GM12878 (cell line): ENCODE results near the gene NR1I2. TPM values are rescaled to one million over a fixed set of nuclear protein-coding genes. Genes with fewer than 3 reads are reported as not detected.

Experiments used
- ATAC-seq: fragments of 200-7000 bp; cut with Tn5 transposase; 3 replicates; pipeline ENCODE4 v1.9.1; 2020; ENCODE audit warnings: mild to moderate bottlenecking, moderate library complexity
- BruUV-seq: library from RNA; stranded (reverse); fragments of 400-500 nt; replicated peaks from 2 replicates; lab custom pipeline; 2021; lab: Mats Ljungman, UMichigan
- CTCF ChIA-PET: fragments of 300-600 bp; sonication (Branson Sonifier 250); formaldehyde crosslinking; extraction: SDS; loops from one replicate; lab custom pipeline; 2021; ENCODE audit warnings: inconsistent platforms; lab: Yijun Ruan, JAX
- POLR2A ChIA-PET: fragments of 350-600 bp; formaldehyde crosslinking; extraction: SDS; loops from one replicate; lab custom pipeline; 2021; ENCODE audit warnings: inconsistent platforms; lab: Charles Lee
- RAD21 ChIA-PET: fragments of 300-600 bp; sonication (Branson Sonifier 250); formaldehyde crosslinking; loops from one replicate; lab custom pipeline; 2023; ENCODE audit warnings: antibody characterized with exemption; ENCODE audit not compliant: unreplicated experiment; lab: Charles Lee
- SMC1A ChIA-PET: fragments of 300-600 bp; sonication (Branson Sonifier 250); formaldehyde crosslinking; loops from one replicate; lab custom pipeline; 2023; ENCODE audit not compliant: unreplicated experiment, uncharacterized antibody; lab: Charles Lee
- DNase-seq: peaks from one replicate; pipeline ENCODE4 v3.0.0-alpha.2; 2011; ENCODE audit warnings: low read depth, low spot score
- FAIRE-seq: peaks from 3 replicates; lab custom pipeline; 2011; peaks lifted over from hg19 to GRCh38; lab: Jason Lieb, UNC
- H2AFZ ChIP-seq: 2 replicates; pipeline ENCODE4 v1.6.0; 2011; ENCODE audit warnings: low read depth, low read length, control low read depth; ENCODE audit not compliant: control insufficient read depth
- H3K27ac ChIP-seq: 2 replicates; pipeline ENCODE4 v1.5.1; 2011; ENCODE audit warnings: control low read depth; ENCODE audit not compliant: control insufficient read depth, insufficient read depth
- H3K27me3 ChIP-seq, 2 experiments: replicated peaks in 1 of 2; 2 replicates each; pipeline versions ENCODE4 v1.6.0 to v1.6.1; 2011; ENCODE audit warnings: low read length in 1 of 2; ENCODE audit not compliant: control insufficient read depth in 2 of 2, insufficient read depth in 2 of 2
- H3K36me3 ChIP-seq, 2 experiments: 2 replicates each; pipeline ENCODE4 v1.5.1; 2011; ENCODE audit warnings: low read length in 1 of 2; ENCODE audit not compliant: control insufficient read depth in 2 of 2, insufficient read depth in 2 of 2
- H3K4me1 ChIP-seq: 2 replicates; pipeline ENCODE4 v1.6.1; 2011; ENCODE audit warnings: mild to moderate bottlenecking, low read length, moderate library complexity, mixed read lengths; ENCODE audit not compliant: control insufficient read depth, insufficient read depth
- H3K4me2 ChIP-seq: 2 replicates; pipeline ENCODE4 v1.6.0; 2011; ENCODE audit warnings: control low read depth; ENCODE audit not compliant: control insufficient read depth, insufficient read depth
- H3K4me3 ChIP-seq: fragments of 200-600 bp; sonication (generic); 2 replicates; pipeline ENCODE4 v1.5.1; 2016
- H3K79me2 ChIP-seq: 2 replicates; pipeline ENCODE4 v1.6.0; 2011; ENCODE audit warnings: low read length; ENCODE audit not compliant: control insufficient read depth, insufficient read depth
- H3K9ac ChIP-seq: 2 replicates; pipeline ENCODE4 v1.8.0; 2011; ENCODE audit warnings: low read length, control low read depth, mixed read lengths; ENCODE audit not compliant: control insufficient read depth, insufficient read depth
- H3K9me3 ChIP-seq: replicated peaks from 3 replicates; pipeline ENCODE4 v1.5.1; 2011; ENCODE audit warnings: mild to moderate bottlenecking, low read length; ENCODE audit not compliant: control insufficient read depth, insufficient read depth
- H4K20me1 ChIP-seq: 2 replicates; pipeline ENCODE4 v1.6.0; 2011; ENCODE audit not compliant: control insufficient read depth, insufficient read depth
- BHLHE40 ChIP-seq, 2 experiments: fragments of 450-650 bp in 1 of 2; IDR thresholded peaks; 2 replicates each; pipeline ENCODE4 v1.6.1; 2011 to 2017; ENCODE audit warnings: low read depth in 2 of 2, borderline replicate concordance in 1 of 2, improper control_type of control experiment in 1 of 2, low read length in 1 of 2, mild to moderate bottlenecking in 1 of 2
- HCFC1 ChIP-seq: fragments of 150-350 bp; IDR thresholded peaks from 2 replicates; pipeline ENCODE4 v1.6.1; 2014; ENCODE audit warnings: low read length
- IRF4 ChIP-seq: IDR thresholded peaks from 2 replicates; pipeline ENCODE4 v1.6.1; 2011; ENCODE audit warnings: low read depth, low read length
- KLF5 ChIP-seq: fragments of 450-650 bp; IDR thresholded peaks from 2 replicates; pipeline ENCODE4 v1.6.1; 2014; ENCODE audit warnings: mild to moderate bottlenecking; ENCODE audit not compliant: partially characterized antibody
- POLR2AphosphoS5 ChIP-seq: IDR thresholded peaks from 2 replicates; pipeline ENCODE4 v1.6.1; 2011; ENCODE audit warnings: mild to moderate bottlenecking, low read length, inconsistent platforms
- SIX5 ChIP-seq: IDR thresholded peaks from 2 replicates; pipeline ENCODE4 v1.6.1; 2011; ENCODE audit warnings: mild to moderate bottlenecking, low read depth, low read length, moderate library complexity; ENCODE audit not compliant: severe bottlenecking
- SRF ChIP-seq, 2 experiments: IDR thresholded peaks; 2 replicates each; pipeline ENCODE4 v1.6.1; 2011; ENCODE audit warnings: low read depth in 2 of 2, low read length in 2 of 2, mild to moderate bottlenecking in 1 of 2, moderate library complexity in 1 of 2
- STAT3 ChIP-seq: IDR thresholded peaks from 2 replicates; pipeline ENCODE4 v1.6.1; 2011; ENCODE audit warnings: low read depth, low read length, improper control_type of control experiment
- ZNF24 ChIP-seq: fragments of 450-650 bp; IDR thresholded peaks from 2 replicates; pipeline ENCODE4 v1.6.1; 2017; ENCODE audit warnings: antibody characterized with exemption, mild to moderate bottlenecking
- WGBS: methylation state at CpG from one replicate; pipeline ENCODE4 v1.1.6; 2016; ENCODE audit warnings: low lambda C conversion rate; ENCODE audit not compliant: insufficient replicate concordance, insufficient coverage; ENCODE audit errors: missing lambda C conversion rate; 5-methylcytosine and 5-hydroxymethylcytosine counted together
- in situ Hi-C: fragments of 300-500 bp; cut with MboI; formaldehyde crosslinking; loops from 9 replicates; pipeline ENCODE4 v1.14.3; 2018; ENCODE audit warnings: mixed read lengths
- intact Hi-C: fragments of 100-400 bp; cut with micrococcal nuclease; formaldehyde crosslinking; loops from one replicate; pipeline ENCODE4 v1.14.2; 2022; ENCODE audit not compliant: unreplicated experiment
- polyA plus RNA-seq, 11 experiments: library from polyadenylated mRNA; depleted of rRNA in 4 of 11; unstranded in 6 of 11; stranded (reverse) in 5 of 11; fragments of >200 nt; fragmentation: Nextera tagmentation in 4 of 11; fragmentation: Illumina TruSeq in 1 of 11; extraction: Ambion mirVana in 4 of 11; extraction: Trizol in 1 of 11; gene quantifications; 1 replicate in 1 of 11; 2 replicates in 10 of 11; pipeline versions ENCODE4 v1.2.1 to v1.2.3, GENCODE V29; 2011 to 2016; ENCODE audit warnings: inconsistent platforms in 2 of 11, missing spikeins in 2 of 11, low read depth in 1 of 11
- total RNA-seq, 4 experiments: library from RNA; depleted of rRNA in 3 of 4; stranded (reverse); fragments of >200 nt in 3 of 4; fragmentation: Illumina TruSeq in 1 of 4; extraction: Trizol in 1 of 4; gene quantifications; 2 replicates each; pipeline versions ENCODE4 v1.2.1 to v1.2.3, GENCODE V29; 2013 to 2021
- TF ChIP-seq, protein P1 (sequence below): fragments of 450-650 bp; IDR thresholded peaks from 2 replicates; pipeline ENCODE4 v1.6.1; 2014; ENCODE audit warnings: mild to moderate bottlenecking
- TF ChIP-seq, protein P2 (sequence below): IDR thresholded peaks from 2 replicates; pipeline ENCODE4 v1.6.1; 2012; ENCODE audit warnings: improper control_type of control experiment, low read depth, low read length; ENCODE audit not compliant: insufficient replicate concordance

Gene NR1I2
- total and polyA plus RNA-seq, 10 of the 15 experiments (the other 5 are each of a cell fraction or from before 2014, with no cell fraction given) = 0.03 to 1.0 (median 0.39) TPM

- in situ Hi-C loops = no loop called here
- H3K4me3 ChIP-seq = no peak overlapping the region
- ChIA-PET SMC1A (no interaction called here), CTCF (interaction anchor here (0.6 kb wide), 1 partner anchor 207 kb away, joined by 3 read pairs; no protein-coding TSS in a partner anchor), RAD21 (no interaction called here), POLR2A (interaction anchor here (0.9 kb wide), 1 partner anchor 13 kb away, joined by 3 read pairs; no protein-coding TSS in a partner anchor)
- H4K20me1 ChIP-seq = no peaks in the 10 kb centered on the region
- no peaks in the 10 kb centered on the region for H3K27me3 ChIP-seq
- BruUV-seq = no TSS peak
- ATAC-seq (no peak), FAIRE-seq (no peak), DNase-seq (no peak)
- H2AFZ ChIP-seq = no peak overlapping the region
- H3K9me3 ChIP-seq = no peaks in the 10 kb centered on the region
- TF ChIP-seq SIX5 (peak; percentile 48), HCFC1 (0 out of 2 replicates have a peak, but pooled peaks have one; percentile 19)
- TF ChIP-seq, protein P1, sequence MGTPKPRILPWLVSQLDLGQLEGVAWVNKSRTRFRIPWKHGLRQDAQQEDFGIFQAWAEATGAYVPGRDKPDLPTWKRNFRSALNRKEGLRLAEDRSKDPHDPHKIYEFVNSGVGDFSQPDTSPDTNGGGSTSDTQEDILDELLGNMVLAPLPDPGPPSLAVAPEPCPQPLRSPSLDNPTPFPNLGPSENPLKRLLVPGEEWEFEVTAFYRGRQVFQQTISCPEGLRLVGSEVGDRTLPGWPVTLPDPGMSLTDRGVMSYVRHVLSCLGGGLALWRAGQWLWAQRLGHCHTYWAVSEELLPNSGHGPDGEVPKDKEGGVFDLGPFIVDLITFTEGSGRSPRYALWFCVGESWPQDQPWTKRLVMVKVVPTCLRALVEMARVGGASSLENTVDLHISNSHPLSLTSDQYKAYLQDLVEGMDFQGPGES = no peak
- no peak overlapping the region for H3K4me2 ChIP-seq
- H3K36me3 ChIP-seq = no peaks in the 10 kb centered on the region
- H3K79me2 ChIP-seq = no peaks in the 10 kb centered on the region
- H3K27ac ChIP-seq = no peak overlapping the region
- H3K9ac ChIP-seq = no peak overlapping the region
- intact Hi-C loops = no loop called here
- peaks cover 3% of the 10 kb centered on the region; the same call in 1 of the 2 replicates for H3K4me1 ChIP-seq
- WGBS = 52% methylated on average over 3 of the region's 3 CpGs
These were observed 35.5 kb upstream of the NR1I2 start for GRCh38 chr3:119746423-119746822.

DNA sequence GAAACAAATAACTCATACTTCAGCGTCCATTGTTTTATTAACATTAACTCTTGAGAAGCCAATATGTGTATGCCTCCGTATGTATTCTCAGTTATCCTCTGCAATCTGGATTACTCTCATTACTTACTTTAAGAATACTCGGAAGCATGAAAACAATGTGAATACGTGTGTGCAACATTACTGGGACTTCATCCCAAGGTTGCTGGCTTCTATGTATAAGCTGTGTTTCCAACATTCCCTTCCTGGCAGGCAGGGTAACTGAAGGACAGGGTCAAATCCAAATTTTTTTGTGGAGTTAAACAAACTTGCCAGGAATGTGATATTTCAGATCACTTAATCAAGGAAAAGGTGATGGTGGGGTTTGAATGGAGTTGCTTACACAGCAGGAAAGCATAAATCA, 34.5 kb upstream of the NR1I2 start:
- Histone ChIP-seq H3K9ac (no peak overlapping the region), H3K36me3 (no peaks in the 10 kb centered on the region), H4K20me1 (no peaks in the 10 kb centered on the region), H3K9me3 (no peaks in the 10 kb centered on the region), H3K79me2 (no peaks in the 10 kb centered on the region), H3K4me1 (peaks cover 3% of the 10 kb centered on the region; the same call in 1 of the 2 replicates), H2AFZ (no peak overlapping the region), H3K27me3 (no peaks in the 10 kb centered on the region), H3K4me2 (no peak overlapping the region), H3K4me3 (no peak overlapping the region), H3K27ac (no peak overlapping the region)
- no TSS peak for BruUV-seq
- ChIA-PET POLR2A (interaction anchor here (0.9 kb wide), 1 partner anchor 14 kb away, joined by 3 read pairs; no protein-coding TSS in a partner anchor), SMC1A (no interaction called here), RAD21 (no interaction called here), CTCF (interaction anchor here (0.6 to 1.8 kb wide), 5 partner anchors 11 to 401 kb away, joined by 3 to 7 read pairs (median 3); no protein-coding TSS in a partner anchor)
- 82% methylated on average over 4 of the region's 4 CpGs for WGBS
- intact Hi-C loops (no loop called here), in situ Hi-C loops (no loop called here)
- FAIRE-seq = no peak
- no peak for ATAC-seq
- DNase-seq = no peak
- TF ChIP-seq IRF4 (no peak), ZNF24 (no peak), KLF5 (no peak), SRF (IDR thresholded peaks at IDR 0.05; ENCODE audit: low read depth in 2 of 2, low read length in 2 of 2) (no peak), BHLHE40 (IDR thresholded peaks at IDR 0.05; ENCODE audit: borderline replicate concordance in 1 of 2, low read depth in 2 of 2, low read length in 1 of 2) (no peak), POLR2AphosphoS5 (no peak), STAT3 (no peak)
- TF ChIP-seq, protein P2, sequence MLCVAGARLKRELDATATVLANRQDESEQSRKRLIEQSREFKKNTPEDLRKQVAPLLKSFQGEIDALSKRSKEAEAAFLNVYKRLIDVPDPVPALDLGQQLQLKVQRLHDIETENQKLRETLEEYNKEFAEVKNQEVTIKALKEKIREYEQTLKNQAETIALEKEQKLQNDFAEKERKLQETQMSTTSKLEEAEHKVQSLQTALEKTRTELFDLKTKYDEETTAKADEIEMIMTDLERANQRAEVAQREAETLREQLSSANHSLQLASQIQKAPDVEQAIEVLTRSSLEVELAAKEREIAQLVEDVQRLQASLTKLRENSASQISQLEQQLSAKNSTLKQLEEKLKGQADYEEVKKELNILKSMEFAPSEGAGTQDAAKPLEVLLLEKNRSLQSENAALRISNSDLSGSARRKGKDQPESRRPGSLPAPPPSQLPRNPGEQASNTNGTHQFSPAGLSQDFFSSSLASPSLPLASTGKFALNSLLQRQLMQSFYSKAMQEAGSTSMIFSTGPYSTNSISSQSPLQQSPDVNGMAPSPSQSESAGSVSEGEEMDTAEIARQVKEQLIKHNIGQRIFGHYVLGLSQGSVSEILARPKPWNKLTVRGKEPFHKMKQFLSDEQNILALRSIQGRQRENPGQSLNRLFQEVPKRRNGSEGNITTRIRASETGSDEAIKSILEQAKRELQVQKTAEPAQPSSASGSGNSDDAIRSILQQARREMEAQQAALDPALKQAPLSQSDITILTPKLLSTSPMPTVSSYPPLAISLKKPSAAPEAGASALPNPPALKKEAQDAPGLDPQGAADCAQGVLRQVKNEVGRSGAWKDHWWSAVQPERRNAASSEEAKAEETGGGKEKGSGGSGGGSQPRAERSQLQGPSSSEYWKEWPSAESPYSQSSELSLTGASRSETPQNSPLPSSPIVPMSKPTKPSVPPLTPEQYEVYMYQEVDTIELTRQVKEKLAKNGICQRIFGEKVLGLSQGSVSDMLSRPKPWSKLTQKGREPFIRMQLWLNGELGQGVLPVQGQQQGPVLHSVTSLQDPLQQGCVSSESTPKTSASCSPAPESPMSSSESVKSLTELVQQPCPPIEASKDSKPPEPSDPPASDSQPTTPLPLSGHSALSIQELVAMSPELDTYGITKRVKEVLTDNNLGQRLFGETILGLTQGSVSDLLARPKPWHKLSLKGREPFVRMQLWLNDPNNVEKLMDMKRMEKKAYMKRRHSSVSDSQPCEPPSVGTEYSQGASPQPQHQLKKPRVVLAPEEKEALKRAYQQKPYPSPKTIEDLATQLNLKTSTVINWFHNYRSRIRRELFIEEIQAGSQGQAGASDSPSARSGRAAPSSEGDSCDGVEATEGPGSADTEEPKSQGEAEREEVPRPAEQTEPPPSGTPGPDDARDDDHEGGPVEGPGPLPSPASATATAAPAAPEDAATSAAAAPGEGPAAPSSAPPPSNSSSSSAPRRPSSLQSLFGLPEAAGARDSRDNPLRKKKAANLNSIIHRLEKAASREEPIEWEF = no peak
